A549 treated with CORT108297 at 1 μM for 4 hours (cell line): ENCODE results near the gene RPL4. TPM values are rescaled to one million over a fixed set of nuclear protein-coding genes. Genes with fewer than 3 reads are reported as not detected.

Experiments
- total RNA-seq: library from RNA; stranded (reverse); fragments of 200-300 nt; extraction: Qiagen RNA extraction; gene quantifications from 5 replicates; pipeline ENCODE4 v1.2.3, GENCODE V29; 2022

RPL4 gene
- total RNA-seq: 4,981 to 5,916 TPM (median 5,316 TPM) in 5 replicates

GRCh38 chr15:66504563-66505429, at the start of gene RPL4, which contains the start of gene ZWILCH:
RPL4 (minus strand) TSS chr15:66504855; CDS start chr15:66504790, 65 bp downstream.
ZWILCH (plus strand) TSS chr15:66505326; CDS start chr15:66505339, 13 bp downstream.

GRCh38 chr15:66497502-66498455, 6.9 kb downstream of the RPL4 start, which contains the start of gene SNAPC5:
SNAPC5 (minus strand) TSS chr15:66497762; CDS start chr15:66497731, 31 bp downstream.

Other genes starting within 250 kb of the RPL4 start
- 27.3 to 39.9 TPM (median 34.9 TPM) in 5 replicates for gene DIS3L, start 211.3 kb downstream of the RPL4 start, total RNA-seq
- 22.4 to 30.0 TPM (median 24.9 TPM) in 5 replicates for gene TIPIN, start 148.2 kb downstream of the RPL4 start, total RNA-seq
- gene MAP2K1, start 117.9 kb downstream of the RPL4 start, total RNA-seq: 75.9 to 113 TPM (median 103 TPM) in 5 replicates
- gene SNAPC5, start 7.1 kb downstream of the RPL4 start, total RNA-seq: 46.1 to 66.9 TPM (median 48.9 TPM) in 5 replicates
- gene ZWILCH, start 471 bp upstream of the RPL4 start, total RNA-seq: 31.6 to 41.5 TPM (median 36.6 TPM) in 5 replicates
- gene LCTL, start 61.1 kb upstream of the RPL4 start, total RNA-seq: 0.05 TPM in 1 of 5 replicates, not detected in the others
- gene SMAD6, start 197.4 kb upstream of the RPL4 start, total RNA-seq: 15.1 to 25.1 TPM (median 23.1 TPM) in 5 replicates